HG03432 (cell line): Measurements from ENCODE around the gene REM2.

Experiments used
- ATAC-seq: cut with Tn5 transposase; IDR thresholded peaks from one replicate; pipeline ENCODE4 v1.9.1; 2021; ENCODE audit warnings: mild to moderate bottlenecking, moderate library complexity; ENCODE audit not compliant: unreplicated experiment

The REM2 gene

GRCh38 chr14:22883173-22883976, at the start of gene REM2:
Gene REM2 (plus strand): TSS chr14:22883222. CDS start chr14:22883288, 66 bp downstream.
- no peak for ATAC-seq

DNA sequence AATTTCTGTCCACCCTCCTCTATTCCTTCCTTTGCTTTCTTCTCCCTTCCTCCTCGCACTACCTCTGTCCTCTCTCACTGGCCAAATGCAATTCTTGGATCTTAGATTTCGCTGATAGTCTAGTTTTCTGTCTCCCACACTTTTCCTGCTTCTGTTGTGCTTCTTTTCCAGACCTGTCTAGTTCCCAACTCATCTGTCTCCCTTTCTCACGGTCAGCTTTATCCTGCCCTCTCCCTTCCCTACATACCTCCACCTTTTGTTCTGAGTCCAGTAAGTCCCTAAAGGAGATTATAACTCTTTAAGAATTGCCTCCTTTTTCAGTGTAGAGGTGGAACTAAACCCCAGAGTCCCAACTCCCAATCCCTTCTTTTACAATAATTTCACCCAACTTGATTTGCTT, 47.5 kb upstream of the REM2 start:
- no peak for ATAC-seq

GRCh38 chr14:22836301-22837113, 46.5 kb upstream of the REM2 start, which contains the start of gene MMP14:
Gene MMP14 (plus strand): TSS chr14:22836585. CDS start chr14:22836818, 233 bp downstream.
- ATAC-seq: no peak

DNA sequence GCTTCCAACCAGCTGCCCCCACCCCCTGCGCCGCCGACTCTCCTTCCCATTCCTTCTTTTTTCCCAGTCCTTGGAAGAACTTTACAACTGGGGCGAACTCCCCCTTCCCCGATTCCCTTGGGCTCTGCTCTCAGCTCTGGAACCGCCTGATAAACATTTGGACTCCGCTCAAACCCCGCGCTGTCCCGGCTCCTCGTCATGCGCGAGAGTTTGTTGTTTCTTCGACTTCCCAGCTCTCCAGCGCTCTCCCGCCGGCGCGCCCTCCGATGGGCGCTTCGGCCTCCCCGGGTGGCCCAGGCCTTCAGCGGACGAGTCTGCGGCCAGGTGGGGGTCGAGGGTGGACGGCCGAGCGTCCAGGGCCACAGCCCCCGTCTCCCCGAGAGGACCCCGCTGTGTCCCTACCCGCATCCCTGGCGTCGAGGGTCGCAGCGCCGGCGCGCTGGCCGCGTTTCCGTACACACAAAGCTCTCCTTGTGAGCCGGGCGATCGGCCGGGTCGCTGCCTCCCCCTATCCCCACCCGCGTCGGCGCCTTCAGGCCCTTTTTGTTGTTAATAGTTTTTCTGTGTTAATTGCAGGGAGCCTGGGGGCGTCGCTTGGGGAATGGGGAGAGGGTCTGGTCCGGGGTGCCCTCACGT, 45.8 kb upstream of the REM2 start:
- ATAC-seq: no peak

DNA sequence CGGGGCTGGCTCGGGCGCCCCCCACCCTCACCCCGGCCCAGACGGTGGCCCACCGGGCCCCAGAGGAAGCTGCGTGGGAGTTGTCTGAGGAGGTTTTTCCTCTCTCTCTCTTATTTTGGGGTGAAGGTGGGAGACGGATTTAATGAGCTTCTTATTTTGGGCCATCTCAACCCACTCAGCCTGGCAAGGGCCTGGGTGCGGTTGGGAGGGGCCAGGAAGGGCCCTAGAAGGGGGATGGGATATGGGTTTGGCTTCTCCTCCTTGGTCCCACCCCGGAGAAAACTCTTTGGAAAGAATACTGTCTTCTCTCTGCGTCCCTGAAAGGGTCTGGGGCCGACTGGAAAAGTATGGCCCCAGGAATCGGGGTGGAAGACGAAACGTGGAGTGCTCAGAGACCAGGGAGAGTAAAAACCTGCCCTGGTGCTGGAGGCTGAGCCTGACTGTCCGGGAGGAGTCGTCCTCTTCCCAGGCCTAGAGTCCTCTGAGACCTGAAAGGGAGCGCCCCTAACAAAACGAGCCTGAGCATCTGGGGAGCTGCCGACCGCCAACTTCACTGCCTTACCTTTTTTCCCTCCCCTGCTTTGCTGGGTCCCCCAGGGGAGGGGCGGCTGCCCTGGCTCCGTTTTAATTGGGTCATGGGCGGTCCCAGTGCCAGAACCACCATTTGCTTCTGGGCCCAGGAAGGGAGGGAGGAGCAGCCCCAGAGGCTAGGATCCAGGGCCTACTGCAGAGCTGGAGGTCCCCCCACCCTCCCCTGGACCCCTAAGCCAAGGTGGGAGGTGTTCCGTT, 45.1 kb upstream of the REM2 start:
- no peak for ATAC-seq

GRCh38 chr14:22838631-22839041, 44.4 kb upstream of the REM2 start:
- no peak for ATAC-seq

DNA sequence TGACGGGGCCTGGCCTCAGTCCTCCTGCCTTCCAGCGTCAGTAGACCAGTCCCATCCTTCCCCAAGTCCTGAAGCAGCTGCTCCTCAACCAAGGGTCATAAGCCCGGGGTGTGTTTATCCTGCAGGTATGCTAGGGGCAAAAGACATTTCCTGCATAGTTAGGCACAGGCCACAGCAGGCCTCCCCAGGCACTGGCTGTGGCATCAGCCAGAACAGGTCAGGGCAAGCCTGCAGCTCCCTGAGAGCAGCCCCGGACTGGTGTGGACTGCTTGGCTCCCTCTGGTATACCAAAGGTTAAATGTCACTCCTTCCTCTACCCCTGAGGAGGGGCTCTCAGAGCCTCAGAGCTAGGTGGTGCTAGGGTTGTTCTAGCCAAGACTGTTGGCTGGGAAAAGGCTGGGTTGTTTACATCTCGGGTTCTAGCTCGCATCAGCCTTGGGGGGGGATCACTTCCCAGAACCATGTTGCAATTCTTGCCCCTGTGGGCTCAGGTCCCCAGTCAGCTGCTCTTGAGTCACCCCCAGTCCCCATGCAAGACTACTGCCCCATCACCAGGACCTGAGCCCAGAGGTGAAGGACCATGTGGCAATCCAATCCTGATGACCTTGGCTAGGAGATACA, 43.8 kb upstream of the REM2 start:
- no peak for ATAC-seq

DNA sequence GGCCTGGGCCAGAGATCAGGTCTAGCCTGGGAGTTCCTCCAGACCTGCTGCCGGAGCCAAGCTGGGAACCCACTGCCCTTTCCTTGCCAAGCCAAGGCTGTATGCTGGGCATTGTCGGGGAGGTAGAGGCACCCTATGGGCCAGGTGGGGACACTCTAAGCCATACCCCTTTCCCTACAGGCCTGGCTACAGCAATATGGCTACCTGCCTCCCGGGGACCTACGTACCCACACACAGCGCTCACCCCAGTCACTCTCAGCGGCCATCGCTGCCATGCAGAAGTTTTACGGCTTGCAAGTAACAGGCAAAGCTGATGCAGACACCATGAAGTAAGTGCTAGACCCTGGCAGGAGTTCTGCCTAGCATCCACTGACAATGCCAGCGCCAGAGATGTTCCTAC, 41.7 kb upstream of the REM2 start:
- no peak for ATAC-seq

- ATAC-seq: no peak
Measured at GRCh38 chr14:22841769-22842168, 41.3 kb upstream of the REM2 start.

DNA sequence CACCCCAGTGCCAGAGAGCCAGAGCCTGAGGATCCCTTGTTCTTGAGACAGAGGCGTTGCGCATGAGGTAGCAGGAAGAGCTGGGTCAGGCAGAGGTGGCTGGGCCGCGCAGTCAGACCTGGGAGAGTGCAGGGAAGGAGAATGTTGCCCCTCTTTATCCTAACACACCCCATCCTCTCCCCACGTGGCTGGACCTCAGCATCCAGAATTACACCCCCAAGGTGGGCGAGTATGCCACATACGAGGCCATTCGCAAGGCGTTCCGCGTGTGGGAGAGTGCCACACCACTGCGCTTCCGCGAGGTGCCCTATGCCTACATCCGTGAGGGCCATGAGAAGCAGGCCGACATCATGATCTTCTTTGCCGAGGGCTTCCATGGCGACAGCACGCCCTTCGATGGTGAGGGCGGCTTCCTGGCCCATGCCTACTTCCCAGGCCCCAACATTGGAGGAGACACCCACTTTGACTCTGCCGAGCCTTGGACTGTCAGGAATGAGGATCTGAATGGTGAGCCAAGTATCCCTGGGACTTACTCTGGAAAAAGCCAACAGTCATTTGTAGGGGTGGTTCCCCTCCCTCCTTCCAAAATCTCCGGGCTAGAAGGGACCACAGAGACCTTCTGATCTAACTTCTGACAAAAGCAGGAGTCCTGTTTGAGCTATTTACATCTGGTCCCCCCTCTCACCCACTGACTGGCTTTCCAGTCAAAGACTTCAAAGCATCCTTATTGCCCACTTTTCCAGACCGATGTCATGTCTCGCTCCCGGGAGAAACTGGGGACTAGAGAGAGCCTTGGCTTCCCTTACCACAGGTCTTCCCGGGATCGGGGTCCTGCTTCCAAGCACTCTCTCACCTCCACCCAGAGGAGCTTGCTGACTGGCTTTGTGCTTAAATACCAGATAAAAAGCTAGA, 40.6 kb upstream of the REM2 start:
- ATAC-seq: no peak

- ATAC-seq: no peak
Measured at GRCh38 chr14:22843123-22843925, 39.7 kb upstream of the REM2 start.

- ATAC-seq: no peak
Measured at GRCh38 chr14:22844221-22845102, 38.6 kb upstream of the REM2 start.

- no peak for ATAC-seq
Measured at GRCh38 chr14:22845103-22845394, 38.0 kb upstream of the REM2 start.

DNA sequence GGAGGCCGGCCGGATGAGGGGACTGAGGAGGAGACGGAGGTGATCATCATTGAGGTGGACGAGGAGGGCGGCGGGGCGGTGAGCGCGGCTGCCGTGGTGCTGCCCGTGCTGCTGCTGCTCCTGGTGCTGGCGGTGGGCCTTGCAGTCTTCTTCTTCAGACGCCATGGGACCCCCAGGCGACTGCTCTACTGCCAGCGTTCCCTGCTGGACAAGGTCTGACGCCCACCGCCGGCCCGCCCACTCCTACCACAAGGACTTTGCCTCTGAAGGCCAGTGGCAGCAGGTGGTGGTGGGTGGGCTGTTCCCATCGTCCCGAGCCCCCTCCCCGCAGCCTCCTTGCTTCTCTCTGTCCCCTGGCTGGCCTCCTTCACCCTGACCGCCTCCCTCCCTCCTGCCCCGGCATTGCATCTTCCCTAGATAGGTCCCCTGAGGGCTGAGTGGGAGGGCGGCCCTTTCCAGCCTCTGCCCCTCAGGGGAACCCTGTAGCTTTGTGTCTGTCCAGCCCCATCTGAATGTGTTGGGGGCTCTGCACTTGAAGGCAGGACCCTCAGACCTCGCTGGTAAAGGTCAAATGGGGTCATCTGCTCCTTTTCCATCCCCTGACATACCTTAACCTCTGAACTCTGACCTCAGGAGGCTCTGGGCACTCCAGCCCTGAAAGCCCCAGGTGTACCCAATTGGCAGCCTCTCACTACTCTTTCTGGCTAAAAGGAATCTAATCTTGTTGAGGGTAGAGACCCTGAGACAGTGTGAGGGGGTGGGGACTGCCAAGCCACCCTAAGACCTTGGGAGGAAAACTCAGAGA, 37.0 kb upstream of the REM2 start:
- ATAC-seq: no peak

- ATAC-seq: no peak
Measured at GRCh38 chr14:22846811-22847307, 36.2 kb upstream of the REM2 start.

DNA sequence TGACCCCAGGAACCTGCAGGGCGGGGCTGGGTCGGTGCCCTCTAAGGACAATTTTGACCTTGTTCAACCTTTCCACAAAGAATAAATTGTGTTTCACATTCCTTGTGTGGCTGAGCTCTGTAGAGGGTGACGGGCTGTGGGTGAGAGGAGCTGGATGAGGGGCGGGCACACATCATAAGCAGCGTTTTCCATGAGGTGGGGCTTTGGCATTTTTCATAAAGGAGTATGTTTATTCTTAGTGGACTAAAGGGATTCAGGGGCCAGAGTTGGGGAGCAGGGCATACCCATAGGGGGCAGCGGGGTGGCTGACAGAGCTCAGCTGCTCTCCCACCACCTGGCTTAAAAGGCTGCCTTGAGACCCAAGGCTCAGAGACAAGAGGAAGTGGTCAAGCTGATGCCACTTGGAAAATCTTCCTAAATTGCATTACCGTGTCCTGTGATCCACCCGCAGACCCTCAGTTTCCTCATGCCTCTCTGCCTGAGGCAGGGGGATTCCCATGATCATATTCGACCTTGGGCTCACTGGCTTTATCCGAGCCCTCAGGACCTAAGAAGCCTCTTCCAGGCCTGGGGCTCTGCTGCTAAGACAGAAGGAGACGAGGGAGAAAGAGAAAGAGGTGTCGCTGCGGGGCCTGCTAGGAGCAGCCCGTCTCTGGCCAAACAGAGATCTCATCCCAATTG, 35.2 kb upstream of the REM2 start:
- no peak for ATAC-seq
